Stimulated activated naive B cell treated with anti-CD40 and anti-IgM and Interleukin-4, amounts not matched to agents 10 μg/mL and 1 μg/mL and 100 μg/mL, for 72 hours (primary cell): ENCODE data around the gene TNFSF12.

ENCODE experiments used
- ATAC-seq, 2 donors: fragments of 150-1000 bp; cut with Tn5 transposase; replicated peaks; 2 replicates each; pipeline ENCODE4 v1.10.0; 2021; ENCODE audit warnings: moderate library complexity in 1 of 2
- DNase-seq: peaks from one replicate; pipeline ENCODE4 v3.0.0; 2021
- H3K27ac Mint-ChIP-seq: one replicate; pipeline ENCODE4 v1.8.0; 2022; ENCODE audit warnings: mild to moderate bottlenecking, mixed read lengths
- H3K27me3 Mint-ChIP-seq, 2 donors: one replicate each; pipeline ENCODE4 v1.8.0; 2022; ENCODE audit warnings: mixed read lengths in 2 of 2
- H3K36me3 Mint-ChIP-seq, 2 donors: one replicate each; pipeline ENCODE4 v1.8.0; 2022; ENCODE audit warnings: mixed read lengths in 2 of 2, mild to moderate bottlenecking in 1 of 2
- H3K4me1 Mint-ChIP-seq, 2 donors: one replicate each; pipeline ENCODE4 v1.8.0; 2022; ENCODE audit warnings: mixed read lengths in 2 of 2, mild to moderate bottlenecking in 1 of 2
- H3K4me3 Mint-ChIP-seq, 2 donors: one replicate each; pipeline ENCODE4 v1.8.0; 2022; ENCODE audit warnings: mild to moderate bottlenecking in 2 of 2, mixed read lengths in 2 of 2, moderate library complexity in 1 of 2
- H3K9me3 Mint-ChIP-seq, 2 donors: one replicate each; pipeline ENCODE4 v1.8.0; 2022; ENCODE audit warnings: mixed read lengths in 2 of 2, mild to moderate bottlenecking in 1 of 2

Gene TNFSF12

DNA sequence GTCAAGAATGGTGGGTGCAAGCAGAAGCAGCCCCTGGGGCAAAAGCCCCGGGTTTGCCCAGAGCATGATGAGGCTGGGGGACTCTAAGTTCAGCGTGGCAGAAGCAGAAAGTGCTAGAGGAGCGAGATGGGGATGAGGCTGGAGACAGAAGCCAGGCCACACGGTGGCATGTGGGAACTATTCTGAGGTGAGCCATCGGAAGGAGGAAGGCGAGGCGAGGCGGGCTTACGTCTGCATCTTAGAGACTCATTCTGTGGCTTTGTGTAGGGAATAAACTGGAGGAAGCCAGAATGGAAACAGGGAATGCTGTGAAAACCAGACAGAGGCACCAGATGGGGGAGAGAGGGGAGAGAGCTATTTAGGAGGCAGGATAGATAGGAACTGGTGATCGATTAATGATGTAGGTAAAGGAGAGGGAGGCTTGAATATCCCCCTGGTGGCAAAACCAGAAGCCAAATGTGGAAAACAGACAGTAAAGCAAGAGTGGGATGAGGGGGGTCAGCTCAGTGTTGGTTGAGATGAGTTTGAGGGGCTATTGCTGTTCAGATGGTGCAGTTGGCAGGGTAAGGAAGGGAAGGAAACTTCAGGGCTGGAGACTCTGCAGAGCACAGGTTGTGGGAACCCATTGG is 6.6 kb downstream of the TNFSF12 start:
- H3K4me3 Mint-ChIP-seq: no peak overlapping the region
- DNase-seq: no peak
- H3K27ac Mint-ChIP-seq: peak overlapping the region; percentile 38
- peaks cover 67 to 87% of the 10 kb centered on the region in 2 donors for H3K4me1 Mint-ChIP-seq
- H3K27me3 Mint-ChIP-seq: no peaks in the 10 kb centered on the region
- H3K36me3 Mint-ChIP-seq: peaks cover 4 to 6% of the 10 kb centered on the region in 2 donors
- ATAC-seq: no peak
- H3K9me3 Mint-ChIP-seq: no peaks in the 10 kb centered on the region

DNA sequence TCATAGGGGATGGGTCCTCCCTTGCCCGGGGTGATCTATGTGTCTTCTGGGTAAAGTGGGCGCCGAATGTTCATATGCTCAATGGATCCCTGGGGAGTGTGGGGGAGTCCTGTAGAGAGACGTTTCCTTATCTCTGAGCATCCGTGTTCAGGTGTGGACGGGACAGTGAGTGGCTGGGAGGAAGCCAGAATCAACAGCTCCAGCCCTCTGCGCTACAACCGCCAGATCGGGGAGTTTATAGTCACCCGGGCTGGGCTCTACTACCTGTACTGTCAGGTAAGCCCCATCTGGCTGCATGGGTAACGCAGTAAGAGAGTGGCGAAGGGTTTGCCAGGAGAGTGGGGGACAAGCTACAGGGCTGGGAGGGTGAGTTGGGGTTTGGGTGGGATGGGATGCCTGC is 7.8 kb downstream of the TNFSF12 start:
- H3K9me3 Mint-ChIP-seq: no peaks in the 10 kb centered on the region
- H3K4me3 Mint-ChIP-seq: no peak overlapping the region
- peak overlapping the region; percentile 70 for H3K27ac Mint-ChIP-seq
- no peak for ATAC-seq
- H3K36me3 Mint-ChIP-seq: peaks cover 9 to 12% of the 10 kb centered on the region in 2 donors
- no peaks in the 10 kb centered on the region for H3K27me3 Mint-ChIP-seq
- no peak for DNase-seq
- H3K4me1 Mint-ChIP-seq: peaks cover 63 to 85% of the 10 kb centered on the region in 2 donors

DNA sequence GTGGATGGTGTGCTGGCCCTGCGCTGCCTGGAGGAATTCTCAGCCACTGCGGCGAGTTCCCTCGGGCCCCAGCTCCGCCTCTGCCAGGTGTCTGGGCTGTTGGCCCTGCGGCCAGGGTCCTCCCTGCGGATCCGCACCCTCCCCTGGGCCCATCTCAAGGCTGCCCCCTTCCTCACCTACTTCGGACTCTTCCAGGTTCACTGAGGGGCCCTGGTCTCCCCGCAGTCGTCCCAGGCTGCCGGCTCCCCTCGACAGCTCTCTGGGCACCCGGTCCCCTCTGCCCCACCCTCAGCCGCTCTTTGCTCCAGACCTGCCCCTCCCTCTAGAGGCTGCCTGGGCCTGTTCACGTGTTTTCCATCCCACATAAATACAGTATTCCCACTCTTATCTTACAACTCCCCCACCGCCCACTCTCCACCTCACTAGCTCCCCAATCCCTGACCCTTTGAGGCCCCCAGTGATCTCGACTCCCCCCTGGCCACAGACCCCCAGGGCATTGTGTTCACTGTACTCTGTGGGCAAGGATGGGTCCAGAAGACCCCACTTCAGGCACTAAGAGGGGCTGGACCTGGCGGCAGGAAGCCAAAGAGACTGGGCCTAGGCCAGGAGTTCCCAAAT is 8.4 kb downstream of the TNFSF12 start:
- Mint-ChIP-seq H3K4me1 (peaks cover 61 to 79% of the 10 kb centered on the region in 2 donors), H3K4me3 (no peak overlapping the region), H3K27ac (no peak overlapping the region), H3K36me3 (peaks cover 9 to 13% of the 10 kb centered on the region in 2 donors), H3K9me3 (no peaks in the 10 kb centered on the region), H3K27me3 (no peaks in the 10 kb centered on the region)
- no peak for DNase-seq
- ATAC-seq: no peak

DNA sequence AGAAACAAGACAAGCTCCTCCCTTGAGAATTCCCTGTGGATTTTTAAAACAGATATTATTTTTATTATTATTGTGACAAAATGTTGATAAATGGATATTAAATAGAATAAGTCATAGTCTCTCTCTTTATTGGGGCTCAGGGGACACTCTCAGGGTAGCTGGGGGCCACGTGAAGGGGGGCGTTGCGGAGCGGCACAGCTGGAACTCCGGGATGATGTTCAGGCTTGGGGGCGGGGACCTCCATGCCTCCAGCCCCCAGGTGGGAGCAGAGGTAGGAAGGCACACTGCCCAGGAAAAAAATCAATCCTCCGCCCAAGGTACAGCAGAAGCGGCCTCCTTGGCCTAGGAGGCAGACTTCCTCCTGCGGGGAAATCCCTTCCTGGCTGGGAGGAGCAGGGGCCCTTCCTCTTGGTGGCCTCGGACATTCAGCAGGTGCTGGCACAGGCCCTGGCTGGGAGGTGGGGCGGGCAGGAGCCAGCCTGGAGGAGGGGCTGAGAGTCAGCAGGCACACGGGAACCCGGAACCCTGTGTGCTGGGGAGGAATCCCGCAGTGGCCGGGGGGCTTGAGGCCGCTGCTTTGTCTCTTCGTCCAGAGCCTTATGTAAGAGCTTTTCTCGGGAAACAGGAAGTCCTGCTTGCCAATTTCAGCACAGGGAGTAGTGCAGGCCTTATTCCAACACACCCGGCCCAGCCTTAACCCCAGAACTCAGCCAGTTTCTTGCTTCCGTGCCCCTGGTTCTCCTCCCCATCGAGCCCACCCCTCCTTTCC is 9.1 kb downstream of the TNFSF12 start:
- Mint-ChIP-seq H3K4me1 (peaks cover 64 to 81% of the 10 kb centered on the region in 2 donors), H3K27ac (peak overlapping the region; percentile 97), H3K36me3 (peaks cover 13 to 20% of the 10 kb centered on the region in 2 donors), H3K4me3 (peak overlapping the region; percentile 93 to 98), H3K9me3 (no peaks in the 10 kb centered on the region), H3K27me3 (no peaks in the 10 kb centered on the region)
- DNase-seq (peak; percentile 76), ATAC-seq (peak; percentile 62 to 63)

DNA sequence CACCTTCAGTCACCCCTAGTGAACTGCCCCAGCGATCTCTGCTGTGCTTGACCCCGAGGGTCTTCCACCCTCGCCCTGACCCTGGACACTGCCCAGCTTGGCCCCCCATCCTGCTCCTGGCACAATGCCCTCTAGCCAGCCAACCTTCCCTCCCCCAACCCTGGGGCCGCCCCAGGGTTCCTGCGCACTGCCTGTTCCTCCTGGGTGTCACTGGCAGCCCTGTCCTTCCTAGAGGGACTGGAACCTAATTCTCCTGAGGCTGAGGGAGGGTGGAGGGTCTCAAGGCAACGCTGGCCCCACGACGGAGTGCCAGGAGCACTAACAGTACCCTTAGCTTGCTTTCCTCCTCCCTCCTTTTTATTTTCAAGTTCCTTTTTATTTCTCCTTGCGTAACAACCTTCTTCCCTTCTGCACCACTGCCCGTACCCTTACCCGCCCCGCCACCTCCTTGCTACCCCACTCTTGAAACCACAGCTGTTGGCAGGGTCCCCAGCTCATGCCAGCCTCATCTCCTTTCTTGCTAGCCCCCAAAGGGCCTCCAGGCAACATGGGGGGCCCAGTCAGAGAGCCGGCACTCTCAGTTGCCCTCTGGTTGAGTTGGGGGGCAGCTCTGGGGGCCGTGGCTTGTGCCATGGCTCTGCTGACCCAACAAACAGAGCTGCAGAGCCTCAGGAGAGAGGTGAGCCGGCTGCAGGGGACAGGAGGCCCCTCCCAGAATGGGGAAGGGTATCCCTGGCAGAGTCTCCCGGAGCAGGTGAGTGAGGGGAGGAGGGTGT is 9.9 kb downstream of the TNFSF12 start, which contains the start of gene TNFSF13:
TNFSF13 (plus strand) TSS at position 207 of the 776 bp plus-strand sequence; CDS start at position 497, 290 bp downstream.
- peak within 1 kb of the TSS; percentile 93 to 98 for H3K4me3 Mint-ChIP-seq
- peaks cover 59 to 76% of the 10 kb centered on the region in 2 donors for H3K4me1 Mint-ChIP-seq
- DNase-seq (no peak), ATAC-seq (no peak)
- peak within 1 kb of the TSS; percentile 97 for H3K27ac Mint-ChIP-seq
- H3K27me3 Mint-ChIP-seq: no peaks in the 10 kb centered on the region
- no peaks in the 10 kb centered on the region for H3K9me3 Mint-ChIP-seq
- H3K36me3 Mint-ChIP-seq: peaks cover 12 to 20% of the 10 kb centered on the region in 2 donors

DNA sequence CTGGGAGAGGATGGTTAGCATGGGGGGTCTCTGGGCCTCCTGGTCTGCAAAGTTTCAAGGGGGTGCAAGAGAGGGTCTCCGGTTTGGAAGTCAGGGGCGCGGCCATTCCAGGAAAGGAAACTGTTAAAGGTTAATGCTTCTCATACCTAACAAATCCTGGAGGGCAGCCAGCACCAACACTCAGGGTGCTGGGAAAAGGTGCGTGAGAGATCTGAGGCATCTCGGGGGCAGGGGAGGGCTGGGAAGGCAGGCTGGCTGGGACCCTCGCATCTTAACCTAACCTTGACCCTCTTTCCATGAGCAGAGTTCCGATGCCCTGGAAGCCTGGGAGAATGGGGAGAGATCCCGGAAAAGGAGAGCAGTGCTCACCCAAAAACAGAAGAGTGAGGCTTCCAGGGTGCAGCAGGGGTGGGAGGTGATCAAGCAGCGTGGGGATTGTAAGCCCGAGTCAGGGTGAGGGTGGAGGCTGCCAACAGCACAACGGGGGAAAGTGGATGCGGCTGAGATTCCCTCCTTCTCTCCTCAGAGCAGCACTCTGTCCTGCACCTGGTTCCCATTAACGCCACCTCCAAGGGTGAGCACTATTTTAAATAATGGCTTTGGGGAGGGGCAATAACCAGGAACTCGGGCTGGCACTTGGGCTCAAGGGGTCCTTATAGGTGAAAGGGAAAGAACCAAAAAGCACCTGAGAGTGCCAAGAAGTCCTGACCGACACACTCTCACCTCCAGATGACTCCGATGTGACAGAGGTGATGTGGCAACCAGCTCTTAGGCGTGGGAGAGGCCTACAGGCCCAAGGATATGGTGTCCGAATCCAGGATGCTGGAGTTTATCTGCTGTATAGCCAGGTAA is 10.7 kb downstream of the TNFSF12 start:
- peak overlapping the region; percentile 99 for H3K27ac Mint-ChIP-seq
- no peaks in the 10 kb centered on the region for H3K9me3 Mint-ChIP-seq
- ATAC-seq (no peak), DNase-seq (no peak)
- no peaks in the 10 kb centered on the region for H3K27me3 Mint-ChIP-seq
- peaks cover 59 to 76% of the 10 kb centered on the region in 2 donors for H3K4me1 Mint-ChIP-seq
- H3K4me3 Mint-ChIP-seq: peak overlapping the region; percentile 93 to 98
- H3K36me3 Mint-ChIP-seq: peaks cover 14 to 24% of the 10 kb centered on the region in 2 donors

DNA sequence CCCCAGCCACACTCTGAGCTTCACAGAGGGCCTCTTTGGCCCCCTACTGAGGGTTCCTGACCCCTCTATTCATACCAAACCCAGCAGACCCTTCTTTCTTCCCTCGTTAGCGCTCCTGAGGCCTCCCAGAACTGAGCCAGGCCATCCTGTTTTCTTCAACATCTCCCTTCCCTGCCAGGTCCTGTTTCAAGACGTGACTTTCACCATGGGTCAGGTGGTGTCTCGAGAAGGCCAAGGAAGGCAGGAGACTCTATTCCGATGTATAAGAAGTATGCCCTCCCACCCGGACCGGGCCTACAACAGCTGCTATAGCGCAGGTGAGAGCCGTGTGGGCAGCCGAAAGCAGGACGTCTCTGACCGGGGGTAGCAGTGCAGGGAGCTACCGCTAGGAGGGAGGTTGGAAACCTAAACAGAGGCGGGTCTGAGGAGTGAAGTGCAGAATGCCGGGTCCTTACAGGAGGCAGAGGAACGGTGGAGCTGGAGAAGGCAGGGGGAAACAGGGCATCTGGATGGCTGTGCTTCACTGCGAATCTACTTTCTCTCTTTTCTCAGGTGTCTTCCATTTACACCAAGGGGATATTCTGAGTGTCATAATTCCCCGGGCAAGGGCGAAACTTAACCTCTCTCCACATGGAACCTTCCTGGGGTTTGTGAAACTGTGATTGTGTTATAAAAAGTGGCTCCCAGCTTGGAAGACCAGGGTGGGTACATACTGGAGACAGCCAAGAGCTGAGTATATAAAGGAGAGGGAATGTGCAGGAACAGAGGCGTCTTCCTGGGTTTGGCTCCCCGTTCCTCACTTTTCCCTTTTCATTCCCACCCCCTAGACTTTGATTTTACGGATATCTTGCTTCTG is 11.5 kb downstream of the TNFSF12 start:
- ATAC-seq (peak; percentile 47 to 51), DNase-seq (peak; percentile 59)
- Mint-ChIP-seq H3K27me3 (no peaks in the 10 kb centered on the region), H3K27ac (peak overlapping the region; percentile 99), H3K4me3 (peak overlapping the region; percentile 93 to 98), H3K4me1 (peaks cover 54 to 68% of the 10 kb centered on the region in 2 donors), H3K36me3 (peaks cover 18 to 30% of the 10 kb centered on the region in 2 donors), H3K9me3 (no peaks in the 10 kb centered on the region)

DNA sequence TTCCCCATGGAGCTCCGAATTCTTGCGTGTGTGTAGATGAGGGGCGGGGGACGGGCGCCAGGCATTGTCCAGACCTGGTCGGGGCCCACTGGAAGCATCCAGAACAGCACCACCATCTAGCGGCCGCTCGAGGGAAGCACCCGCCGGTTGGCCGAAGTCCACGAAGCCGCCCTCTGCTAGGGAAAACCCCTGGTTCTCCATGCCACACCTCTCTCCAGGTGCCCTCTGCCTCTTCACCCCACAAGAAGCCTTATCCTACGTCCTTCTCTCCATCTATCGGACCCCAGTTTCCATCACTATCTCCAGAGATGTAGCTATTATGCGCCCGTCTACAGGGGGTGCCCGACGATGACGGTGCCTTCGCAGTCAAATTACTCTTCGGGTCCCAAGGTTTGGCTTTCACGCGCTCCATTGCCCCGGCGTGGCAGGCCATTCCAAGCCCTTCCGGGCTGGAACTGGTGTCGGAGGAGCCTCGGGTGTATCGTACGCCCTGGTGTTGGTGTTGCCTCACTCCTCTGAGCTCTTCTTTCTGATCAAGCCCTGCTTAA is 12.2 kb downstream of the TNFSF12 start:
- Mint-ChIP-seq H3K4me1 (peaks cover 51 to 64% of the 10 kb centered on the region in 2 donors), H3K27ac (peak overlapping the region; percentile 99), H3K27me3 (no peaks in the 10 kb centered on the region), H3K4me3 (peak overlapping the region; percentile 93 to 98), H3K36me3 (peaks cover 24 to 37% of the 10 kb centered on the region in 2 donors), H3K9me3 (no peaks in the 10 kb centered on the region)
- ATAC-seq: peak; percentile 64 to 67
- peak; percentile 83 for DNase-seq

DNA sequence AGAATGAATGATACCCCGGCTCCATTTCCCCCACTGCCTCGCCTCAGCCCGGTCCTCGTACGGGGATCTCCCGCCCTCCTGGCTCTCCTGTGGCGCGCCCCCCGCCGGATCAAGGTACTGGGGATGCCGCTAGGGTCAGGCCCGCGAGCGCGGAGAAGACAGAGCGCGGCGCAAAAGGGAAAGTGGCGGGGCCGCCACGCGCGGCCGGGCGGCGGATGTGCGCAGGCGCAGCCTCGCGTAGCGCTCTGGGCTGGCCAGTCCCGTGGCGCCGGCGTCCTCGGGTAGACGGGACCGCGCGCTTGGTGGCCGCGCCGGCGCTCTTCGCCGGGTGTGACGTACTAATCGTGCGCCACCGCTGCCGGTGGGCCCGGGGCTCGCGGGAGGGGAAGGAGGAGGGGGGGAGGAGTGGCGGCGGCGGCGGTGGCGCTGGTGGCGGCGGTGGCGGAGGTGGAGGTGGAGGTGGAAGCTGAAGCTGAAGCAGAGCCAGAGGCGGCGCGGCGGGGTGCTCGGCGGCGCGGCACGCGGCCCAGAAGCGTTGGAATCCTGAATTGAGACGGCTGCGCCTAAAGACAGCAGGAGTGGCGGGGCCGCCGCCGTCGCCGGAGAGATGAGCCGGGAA is 12.8 kb downstream of the TNFSF12 start, which contains the start of gene SENP3:
SENP3 (plus strand) TSS at position 331 of the 619 bp plus-strand sequence. CDS start 1,158 bp downstream, outside the sequence.
- ATAC-seq: peak; percentile 77 to 78
- Mint-ChIP-seq H3K4me3 (peak within 1 kb of the TSS; percentile 93 to 98), H3K36me3 (peaks cover 26 to 40% of the 10 kb centered on the region in 2 donors), H3K4me1 (peaks cover 47 to 60% of the 10 kb centered on the region in 2 donors), H3K9me3 (no peaks in the 10 kb centered on the region), H3K27ac (peak within 1 kb of the TSS; percentile 99), H3K27me3 (no peaks in the 10 kb centered on the region)
- peak; percentile 88 for DNase-seq

DNA sequence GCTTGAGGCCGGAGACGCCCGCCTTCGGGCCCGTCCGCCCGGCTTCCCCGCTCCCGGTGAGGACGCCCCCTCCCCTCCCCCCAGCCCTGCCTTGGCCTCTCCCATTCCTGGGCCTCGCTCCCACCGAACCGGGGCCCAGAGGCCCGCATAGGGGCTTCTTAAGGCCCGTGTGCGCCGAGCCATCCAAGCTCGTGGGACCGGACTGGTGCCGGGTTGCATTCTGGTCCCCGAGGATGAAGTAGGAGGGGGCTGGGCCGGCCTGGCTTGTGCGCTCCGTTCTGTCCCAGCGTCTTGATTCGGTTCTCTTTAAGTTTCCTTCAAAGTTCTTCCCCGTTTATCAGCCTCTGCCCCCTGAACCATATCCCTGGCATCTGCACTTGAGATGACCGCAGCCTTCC is 13.3 kb downstream of the TNFSF12 start:
- Mint-ChIP-seq H3K4me1 (peaks cover 46 to 57% of the 10 kb centered on the region in 2 donors), H3K4me3 (peak overlapping the region; percentile 93 to 98), H3K9me3 (no peaks in the 10 kb centered on the region), H3K27ac (peak overlapping the region; percentile 99), H3K27me3 (no peaks in the 10 kb centered on the region), H3K36me3 (peaks cover 30 to 43% of the 10 kb centered on the region in 2 donors)
- ATAC-seq (peak; percentile 9 to 12), DNase-seq (no peak)

DNA sequence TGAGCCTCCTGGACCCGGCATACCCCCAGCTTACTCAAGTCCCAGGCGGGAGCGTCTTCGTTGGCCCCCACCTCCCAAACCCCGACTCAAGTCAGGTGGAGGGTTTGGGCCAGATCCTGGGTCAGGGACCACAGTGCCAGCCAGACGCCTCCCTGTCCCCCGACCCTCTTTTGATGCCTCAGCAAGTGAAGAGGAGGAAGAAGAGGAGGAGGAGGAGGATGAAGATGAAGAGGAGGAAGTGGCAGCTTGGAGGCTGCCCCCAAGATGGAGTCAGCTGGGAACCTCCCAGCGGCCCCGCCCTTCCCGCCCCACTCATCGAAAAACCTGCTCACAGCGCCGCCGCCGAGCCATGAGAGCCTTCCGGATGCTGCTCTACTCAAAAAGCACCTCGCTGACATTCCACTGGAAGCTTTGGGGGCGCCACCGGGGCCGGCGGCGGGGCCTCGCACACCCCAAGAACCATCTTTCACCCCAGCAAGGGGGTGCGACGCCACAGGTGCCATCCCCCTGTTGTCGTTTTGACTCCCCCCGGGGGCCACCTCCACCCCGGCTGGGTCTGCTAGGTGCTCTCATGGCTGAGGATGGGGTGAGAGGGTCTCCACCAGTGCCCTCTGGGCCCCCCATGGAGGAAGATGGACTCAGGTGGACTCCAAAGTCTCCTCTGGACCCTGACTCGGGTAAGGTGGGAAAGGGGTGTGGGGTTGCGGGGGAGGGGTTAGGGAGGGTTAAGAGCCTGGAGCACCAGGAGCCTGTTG is 14.4 kb downstream of the TNFSF12 start:
- peak overlapping the region; percentile 93 to 98 for H3K4me3 Mint-ChIP-seq
- no peaks in the 10 kb centered on the region for H3K9me3 Mint-ChIP-seq
- H3K27ac Mint-ChIP-seq: peak overlapping the region; percentile 99
- no peak for DNase-seq
- H3K4me1 Mint-ChIP-seq: peaks cover 38 to 53% of the 10 kb centered on the region in 2 donors
- H3K36me3 Mint-ChIP-seq: peaks cover 36 to 48% of the 10 kb centered on the region in 2 donors
- no peak for ATAC-seq
- H3K27me3 Mint-ChIP-seq: no peaks in the 10 kb centered on the region
